HG02884 (cell line): Measurements from ENCODE around the gene LAG3.

Source experiments
- ATAC-seq: cut with Tn5 transposase; IDR thresholded peaks from one replicate; pipeline ENCODE4 v1.9.1; 2021; ENCODE audit warnings: mild to moderate bottlenecking, moderate library complexity; ENCODE audit not compliant: unreplicated experiment

LAG3 gene

GRCh38 chr12:6752921-6753771, 19.2 kb upstream of the LAG3 start, which contains the start of gene MLF2:
Gene MLF2 (minus strand): TSS chr12:6753141. CDS start chr12:6752334, 807 bp downstream.
- peak; percentile 88 for ATAC-seq

GRCh38 chr12:6753772-6754356, 18.5 kb upstream of the LAG3 start:
- ATAC-seq: no peak

- ATAC-seq: no peak
Measured at GRCh38 chr12:6754411-6754810, 17.9 kb upstream of the LAG3 start.

- ATAC-seq: no peak
Measured at GRCh38 chr12:6757028-6757690, 15.2 kb upstream of the LAG3 start.

- no peak for ATAC-seq
Measured at GRCh38 chr12:6758506-6759095, 13.7 kb upstream of the LAG3 start.

GRCh38 chr12:6759741-6760140, 12.6 kb upstream of the LAG3 start:
- no peak for ATAC-seq

GRCh38 chr12:6763380-6763779, 8.9 kb upstream of the LAG3 start:
- no peak for ATAC-seq

- ATAC-seq: peak; percentile 87
Measured at GRCh38 chr12:6764011-6764828, 8.1 kb upstream of the LAG3 start.

GRCh38 chr12:6765048-6765633, 7.2 kb upstream of the LAG3 start:
- no peak for ATAC-seq

GRCh38 chr12:6765634-6766581, 6.4 kb upstream of the LAG3 start, which contains the start of gene PTMS:
Gene PTMS (plus strand): TSS chr12:6766363. CDS start chr12:6766706, 343 bp downstream.
- no peak for ATAC-seq

- no peak for ATAC-seq
Measured at GRCh38 chr12:6766651-6767349, 5.5 kb upstream of the LAG3 start.

- no peak for ATAC-seq
Measured at GRCh38 chr12:6767353-6768319, 4.7 kb upstream of the LAG3 start.

GRCh38 chr12:6768437-6768914, 3.8 kb upstream of the LAG3 start:
- ATAC-seq: no peak

GRCh38 chr12:6768990-6769389, 3.3 kb upstream of the LAG3 start:
- ATAC-seq: no peak

GRCh38 chr12:6769666-6770065, 2.7 kb upstream of the LAG3 start:
- ATAC-seq: no peak

- no peak for ATAC-seq
Measured at GRCh38 chr12:6770094-6770493, 2.2 kb upstream of the LAG3 start.

GRCh38 chr12:6770600-6770999, 1.7 kb upstream of the LAG3 start:
- ATAC-seq: no peak
